ENCODE measurements around the gene FOSB.

Gene FOSB

DNA sequence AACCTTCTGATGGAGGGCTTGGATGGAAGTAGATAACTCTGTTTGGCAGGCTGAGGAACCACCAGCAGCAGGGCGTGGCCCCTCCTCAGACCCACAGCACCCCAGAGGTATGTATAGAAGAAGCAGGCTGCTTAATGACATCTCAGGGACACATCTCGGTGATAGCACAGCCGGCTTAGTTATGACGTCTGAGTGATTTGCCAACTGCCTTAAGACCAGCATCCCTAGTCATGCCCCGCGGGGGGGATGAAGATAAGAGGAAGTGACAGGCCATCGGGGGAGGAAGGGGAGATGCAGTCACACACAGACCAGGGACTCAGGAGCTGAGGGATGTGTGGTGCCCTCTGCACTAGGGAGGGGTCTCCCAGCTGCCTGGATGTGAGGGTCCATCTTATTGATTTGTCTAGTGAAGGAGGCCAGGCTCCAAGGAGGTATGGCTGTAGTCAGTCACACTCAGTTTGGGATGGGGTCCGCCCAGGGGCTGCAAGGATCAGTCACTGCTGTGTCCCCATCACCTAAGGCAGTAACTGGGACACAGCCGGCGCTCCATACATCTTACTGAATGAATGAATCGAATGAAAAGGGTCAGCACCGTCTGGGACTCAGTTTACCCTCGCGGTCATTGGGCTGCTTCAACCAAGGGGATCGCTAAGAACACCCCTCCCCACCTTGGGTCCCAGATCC is 24.9 kb upstream of the FOSB start:
- peak; percentile 43 for DNase-seq

DNA sequence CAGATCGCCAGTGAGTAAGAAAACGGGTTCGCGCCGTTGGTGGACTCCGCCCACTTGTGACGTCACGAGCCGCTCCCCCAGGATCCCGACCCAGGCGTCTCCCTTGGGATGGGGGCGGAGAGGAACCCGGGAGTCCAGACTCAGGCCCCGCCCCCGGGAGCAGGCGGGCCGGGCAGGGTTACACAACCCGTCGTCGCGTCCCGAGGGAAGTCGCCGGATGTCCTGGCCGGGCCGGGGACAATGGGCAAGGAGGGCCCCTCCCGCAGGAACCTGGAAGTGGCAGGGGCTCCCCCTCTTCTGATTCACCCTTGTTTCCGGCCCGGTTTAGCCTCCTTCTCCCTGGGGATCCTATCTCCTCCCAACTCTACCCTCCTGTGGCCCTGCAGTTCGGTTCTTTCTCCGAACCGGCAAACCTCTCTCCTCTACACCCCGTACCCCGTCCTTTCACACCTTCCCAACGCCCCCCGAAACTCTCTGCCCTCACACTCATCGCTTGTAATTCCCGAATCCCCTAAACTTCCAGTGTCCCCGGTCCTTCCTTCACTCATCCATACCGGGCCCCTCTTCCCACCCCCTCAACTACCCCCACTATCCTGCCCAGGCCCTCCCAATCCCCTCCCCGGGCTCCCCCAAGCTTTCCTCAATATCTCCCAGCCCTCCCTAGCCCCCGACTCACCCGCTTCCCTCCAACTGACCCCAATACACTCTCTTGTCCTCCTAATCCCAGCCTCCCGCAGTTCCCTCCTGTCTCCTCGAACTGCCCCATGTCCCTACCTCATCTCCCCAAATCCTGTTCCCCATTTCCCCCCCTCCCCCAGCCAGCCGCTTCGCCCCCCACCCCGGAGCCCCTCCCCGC is 24.1 kb upstream of the FOSB start:
- DNase-seq: peak; percentile 44

DNA sequence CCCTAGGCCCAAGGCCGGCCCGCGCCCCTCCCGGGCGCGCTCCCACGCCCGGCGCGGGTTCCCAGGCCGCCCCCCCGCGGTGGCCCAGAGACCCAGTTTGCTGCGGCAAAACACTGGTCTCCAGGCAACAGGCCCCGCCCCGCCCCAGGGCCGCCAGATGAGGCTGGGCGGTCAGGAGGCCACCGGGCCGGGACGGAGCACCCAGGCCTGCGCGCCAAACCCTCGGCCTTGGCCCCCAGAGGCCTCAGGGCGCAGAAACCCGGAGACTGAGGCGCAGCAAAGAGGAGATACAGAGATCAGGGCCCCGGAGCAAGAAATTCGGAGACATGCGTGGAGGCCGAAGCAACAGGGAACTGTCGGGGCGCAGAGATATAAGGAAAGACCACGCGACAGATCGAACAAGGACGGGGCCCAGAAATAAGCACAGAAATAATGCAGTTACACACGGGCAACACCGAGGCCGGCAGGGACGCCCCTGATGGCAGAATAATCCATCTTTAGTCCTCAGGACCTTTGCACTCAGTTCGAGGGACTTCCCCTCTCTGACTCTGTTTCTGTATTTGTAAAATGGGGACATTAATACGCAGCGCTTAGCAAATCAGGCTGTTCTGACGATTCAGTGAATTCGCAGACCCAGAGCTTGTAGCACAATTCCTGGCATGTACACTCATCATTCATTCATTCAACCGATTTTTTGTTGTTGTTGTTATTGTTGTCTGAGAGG is 23.3 kb upstream of the FOSB start:
- peak; percentile 77 for DNase-seq

DNA sequence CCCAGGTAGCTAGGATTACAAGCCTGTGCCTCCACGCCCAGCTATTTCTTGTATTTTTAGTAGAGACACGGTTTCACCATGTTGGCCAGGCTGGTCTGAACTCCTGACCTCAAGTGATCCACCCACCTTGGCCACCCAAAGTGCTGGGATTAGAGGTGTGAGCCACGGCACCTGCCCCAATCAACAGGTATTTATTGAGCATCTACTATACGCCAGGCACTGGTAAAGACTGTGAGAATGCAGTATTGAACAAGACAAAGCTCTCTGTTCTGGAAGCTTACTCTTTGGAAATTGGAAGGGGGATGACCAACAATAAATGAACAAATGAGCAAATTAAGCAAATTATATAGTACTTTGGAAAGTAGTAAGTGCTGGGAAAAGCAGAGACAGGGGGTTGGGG is 22.7 kb upstream of the FOSB start:
- DNase-seq: no peak

DNA sequence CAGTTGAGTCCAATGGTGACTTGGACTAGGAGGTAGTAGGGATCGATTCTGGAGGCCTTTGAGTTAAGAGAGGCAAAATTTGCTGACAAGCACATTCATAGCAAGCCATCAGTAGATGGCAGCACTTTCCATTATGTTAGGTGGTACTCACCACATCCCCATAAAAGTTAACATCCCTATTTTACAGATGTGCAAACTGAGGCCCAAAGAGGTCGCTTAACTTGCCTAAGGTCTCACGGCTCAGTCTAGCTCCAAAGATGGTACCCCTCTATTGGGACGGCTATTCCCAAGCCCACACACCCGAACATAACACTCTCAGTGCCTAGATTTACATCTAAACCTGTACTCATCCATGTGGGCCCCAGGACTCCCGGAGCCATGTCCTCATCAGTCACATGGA is 21.5 kb upstream of the FOSB start:
- no peak for DNase-seq

DNA sequence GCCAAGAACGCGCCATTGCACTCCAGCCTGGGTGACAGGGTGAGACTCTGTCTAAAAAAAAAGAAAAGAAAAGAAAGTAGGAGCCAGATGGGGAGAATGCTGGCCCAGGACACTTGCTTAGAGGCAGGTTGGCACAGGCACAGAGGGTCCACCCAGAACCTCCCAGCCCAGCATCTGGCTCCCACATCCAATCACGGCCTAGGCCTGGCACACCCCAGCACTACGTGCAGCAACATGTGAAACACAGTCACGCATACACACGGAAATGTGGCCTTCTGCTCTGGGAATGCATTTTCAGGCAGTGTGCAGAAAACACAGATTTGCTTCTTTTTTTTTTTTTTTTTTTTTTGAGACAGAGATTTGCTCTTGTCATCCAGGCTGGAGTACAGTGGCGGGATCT is 20.9 kb upstream of the FOSB start:
- no peak for DNase-seq

DNA sequence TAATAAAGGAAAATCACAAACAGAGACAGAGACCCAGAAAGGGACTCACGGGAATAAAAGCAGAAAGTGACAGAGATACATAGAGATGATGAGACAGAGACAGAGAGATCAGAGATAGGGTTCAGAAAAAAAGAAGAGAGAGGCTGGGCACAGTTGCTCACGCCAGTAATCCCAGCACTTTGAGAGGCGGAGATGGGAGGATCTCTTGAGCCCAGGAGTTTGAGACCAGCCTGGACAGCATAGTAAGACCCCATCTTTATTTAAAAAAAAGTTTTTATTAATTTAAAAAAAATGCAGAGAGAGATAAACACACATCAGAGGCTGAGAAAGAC is 19.4 kb upstream of the FOSB start:
- DNase-seq: no peak

DNA sequence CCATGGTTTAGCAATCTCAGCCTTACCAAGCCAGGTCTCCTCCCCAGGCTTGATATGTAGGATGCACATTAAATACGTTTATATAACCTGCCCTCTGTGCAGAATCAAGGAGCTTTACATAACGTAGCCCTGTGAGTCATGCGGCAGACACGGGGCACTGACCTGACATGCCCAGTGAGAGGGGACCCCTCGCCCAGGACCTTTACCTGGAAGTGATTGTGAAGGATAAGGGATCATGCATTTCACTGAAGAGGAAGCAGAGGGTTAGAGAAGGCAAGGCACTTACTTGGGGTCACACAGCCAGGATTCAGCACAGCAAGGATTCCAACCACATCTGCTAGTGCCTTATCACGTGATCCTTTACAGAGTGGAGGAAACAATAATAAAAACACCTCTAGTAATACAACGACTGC is 18.9 kb upstream of the FOSB start:
- DNase-seq: no peak

DNA sequence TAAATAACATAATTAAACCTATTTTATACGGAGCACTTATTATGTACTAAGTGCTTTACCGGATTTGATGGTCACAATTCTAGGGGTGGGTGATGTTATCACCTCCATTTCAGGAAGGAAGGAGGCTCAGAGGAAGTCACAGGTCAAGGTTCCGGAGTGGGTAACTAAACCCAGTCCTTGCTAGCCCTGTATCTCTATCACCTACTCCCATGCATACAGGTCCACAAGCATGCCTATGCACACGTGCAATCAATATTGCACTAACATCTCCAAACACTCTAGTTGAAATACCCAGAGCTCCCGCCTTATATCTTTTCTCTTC is 17.8 kb upstream of the FOSB start:
- DNase-seq: no peak

DNA sequence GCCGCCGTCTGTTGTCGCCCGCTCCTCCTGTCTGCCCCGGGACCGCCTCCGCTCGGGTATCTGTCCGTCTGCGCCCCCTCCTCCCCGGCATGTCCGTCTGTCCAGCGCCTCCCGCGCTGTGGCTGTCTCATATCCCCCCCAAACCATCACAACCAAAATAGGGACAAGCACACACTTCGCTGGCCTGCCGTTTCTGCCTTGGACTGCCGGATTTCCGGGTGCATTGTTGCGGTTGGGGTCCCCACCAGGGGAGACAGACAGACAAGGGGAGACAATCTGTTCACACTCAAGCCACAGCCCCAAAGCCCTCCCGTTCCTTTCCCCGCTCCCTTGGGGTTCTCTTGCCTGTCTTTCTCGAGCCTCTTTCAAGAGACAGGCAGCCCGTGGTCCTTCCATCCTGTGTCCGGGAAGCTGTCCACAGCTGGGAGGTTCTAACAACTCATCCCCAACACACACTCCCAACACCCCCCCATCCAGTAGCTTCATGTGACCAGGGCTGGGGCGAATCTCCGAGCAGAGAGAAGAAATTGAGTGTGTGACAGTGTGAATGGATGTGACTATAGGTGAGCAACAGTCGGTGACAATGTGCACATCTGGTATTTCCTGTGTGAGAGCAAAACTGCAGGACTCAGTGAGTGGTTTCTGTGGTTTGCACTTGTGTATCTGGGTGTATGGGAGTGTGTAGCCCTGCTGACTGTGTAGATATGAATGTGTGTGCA is 16.5 kb upstream of the FOSB start:
- peak; percentile 62 for DNase-seq

DNA sequence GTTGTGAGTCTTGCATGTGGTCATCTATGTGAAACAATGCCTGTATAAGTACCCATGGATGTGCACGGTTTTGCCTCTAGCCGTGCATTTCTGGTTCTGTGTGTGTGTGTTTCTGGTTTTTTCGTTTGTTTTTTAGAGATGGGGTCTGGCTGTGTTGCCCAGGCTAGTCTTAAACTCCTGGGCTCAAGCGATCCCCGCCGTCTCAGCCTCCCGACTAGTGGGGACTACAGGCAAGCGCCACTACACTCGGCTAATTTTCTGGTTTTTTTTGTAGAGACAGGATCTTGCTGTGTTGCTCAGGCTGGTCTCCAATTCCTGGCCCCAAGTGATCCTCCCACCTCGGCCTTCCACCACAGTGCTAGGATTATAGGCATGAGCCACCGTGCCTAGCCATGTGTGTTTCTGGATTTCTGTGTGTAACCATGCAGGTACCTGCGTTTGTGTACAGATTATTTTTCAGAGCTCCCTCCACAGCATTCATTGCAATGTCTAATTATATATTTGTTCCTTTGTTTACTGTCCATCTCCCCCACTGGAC is 15.9 kb upstream of the FOSB start:
- DNase-seq: no peak

DNA sequence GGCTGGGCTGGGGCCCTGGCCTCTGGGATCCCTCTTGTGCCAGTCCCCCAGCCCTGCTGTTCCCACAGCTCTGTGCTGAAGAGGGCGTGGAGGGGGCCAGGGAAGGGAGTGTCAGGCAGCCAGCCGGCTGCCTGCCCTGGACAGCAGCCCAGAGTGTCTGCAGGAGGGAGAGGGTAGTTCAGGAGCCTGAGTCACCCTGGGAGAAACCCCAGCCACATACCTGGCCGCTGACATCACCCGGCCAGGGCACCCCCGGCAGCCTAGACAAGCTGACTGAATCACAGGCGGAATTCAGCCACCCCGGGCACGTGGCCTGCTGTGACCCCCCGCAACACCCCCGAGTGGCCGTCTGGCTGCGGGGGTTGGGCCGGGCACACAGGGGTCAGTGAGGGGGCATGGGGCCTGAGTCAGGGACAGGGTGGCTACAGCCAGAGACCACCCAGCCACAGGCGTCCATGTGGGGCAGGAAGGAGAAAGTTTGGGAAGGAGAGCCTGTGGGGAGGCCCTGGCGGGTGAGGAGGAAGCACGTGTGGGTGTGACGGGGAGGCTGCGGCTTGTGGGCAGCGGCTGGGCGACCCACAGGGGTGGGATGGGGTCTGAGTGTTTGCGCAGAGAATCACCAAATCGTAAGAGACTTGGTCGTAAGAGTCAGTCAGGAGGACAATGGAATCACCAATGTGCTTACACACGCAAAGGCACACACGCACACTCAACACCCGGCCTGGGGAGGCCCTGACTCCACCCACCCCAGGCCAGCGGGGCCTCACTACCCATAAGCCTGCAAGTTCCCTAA is 11.9 kb upstream of the FOSB start:
- peak; percentile 65 for DNase-seq

DNA sequence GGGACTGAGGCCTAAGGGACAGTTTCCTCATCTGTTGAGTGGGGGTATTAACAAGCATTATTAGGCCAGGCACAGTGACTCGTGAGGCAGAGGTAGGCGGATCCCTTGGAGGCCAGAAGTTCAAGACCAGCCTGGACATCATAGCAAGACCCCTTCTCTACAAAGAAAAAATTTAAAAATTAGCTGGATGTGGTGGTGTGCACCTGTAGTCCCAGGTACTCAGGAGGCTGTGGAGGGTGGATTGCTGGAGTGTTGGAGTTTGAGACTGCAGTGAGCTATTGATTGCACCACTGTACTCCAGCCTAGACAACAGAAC is 11.3 kb upstream of the FOSB start:
- no peak for DNase-seq

DNA sequence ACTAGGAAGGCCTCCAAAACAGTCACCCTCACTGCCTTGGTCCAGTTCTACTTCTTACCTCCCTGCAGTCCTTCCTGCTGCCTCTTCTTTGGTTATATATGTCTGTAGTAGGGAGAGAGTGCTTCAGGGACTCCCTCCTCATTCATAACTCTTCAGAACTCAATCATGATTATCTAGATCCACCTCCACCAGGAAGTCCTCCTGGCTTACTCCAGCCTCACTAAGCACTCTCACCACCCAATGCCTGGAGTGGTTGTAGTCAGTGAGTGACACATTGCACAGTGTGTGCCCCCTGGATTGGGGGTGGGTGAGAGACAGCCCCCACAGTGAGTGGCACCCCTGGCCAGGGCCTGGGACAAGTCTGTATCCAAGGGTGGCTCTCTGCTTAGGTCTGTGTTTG is 10.0 kb upstream of the FOSB start:
- DNase-seq: no peak

DNA sequence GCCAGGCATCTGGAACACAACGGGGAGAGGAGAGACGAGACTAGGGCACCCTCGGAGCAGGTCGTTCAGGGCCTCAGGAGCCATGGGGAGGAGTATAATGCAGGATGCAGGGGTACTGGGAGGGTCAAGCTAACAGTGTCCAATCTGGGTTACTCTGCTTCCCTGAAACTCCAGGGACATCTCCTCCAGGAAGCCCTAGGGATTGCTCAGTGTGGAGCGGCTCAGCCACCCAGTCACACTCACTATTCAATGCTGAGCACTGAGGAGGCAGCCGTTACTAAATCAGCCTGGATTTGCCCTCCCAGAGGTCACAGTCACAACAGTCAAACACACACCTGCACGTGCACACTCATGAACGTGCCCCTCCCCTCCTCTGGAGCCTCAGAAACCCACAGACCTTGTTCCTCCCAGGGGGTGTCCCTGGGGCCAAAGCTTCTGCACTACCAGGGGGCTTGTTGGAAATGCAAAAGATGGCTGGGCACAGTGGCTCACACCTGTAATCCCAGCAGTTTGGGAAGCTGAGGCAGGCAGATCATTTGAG is 6.9 kb upstream of the FOSB start:
- DNase-seq: no peak

DNA sequence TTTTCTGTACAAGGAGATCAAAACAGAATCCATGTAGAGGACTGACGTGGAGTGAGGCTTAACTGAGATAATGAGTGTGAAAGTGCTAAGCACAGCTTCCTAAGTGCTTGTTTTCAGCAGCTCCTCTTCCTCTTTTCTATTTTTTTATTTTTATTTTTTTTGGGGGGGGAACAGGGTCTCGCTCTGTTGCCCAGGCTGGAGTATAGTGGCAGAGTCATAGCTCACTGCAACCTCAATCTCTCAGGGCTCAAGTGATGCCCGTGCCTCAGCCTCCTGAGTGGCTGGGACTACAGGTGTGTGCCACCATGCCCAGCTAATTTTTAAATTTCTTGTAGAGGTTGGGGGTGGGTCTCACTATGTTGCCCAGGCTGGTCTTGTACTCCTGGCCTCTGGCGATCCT is 5.6 kb upstream of the FOSB start:
- no peak for DNase-seq

DNA sequence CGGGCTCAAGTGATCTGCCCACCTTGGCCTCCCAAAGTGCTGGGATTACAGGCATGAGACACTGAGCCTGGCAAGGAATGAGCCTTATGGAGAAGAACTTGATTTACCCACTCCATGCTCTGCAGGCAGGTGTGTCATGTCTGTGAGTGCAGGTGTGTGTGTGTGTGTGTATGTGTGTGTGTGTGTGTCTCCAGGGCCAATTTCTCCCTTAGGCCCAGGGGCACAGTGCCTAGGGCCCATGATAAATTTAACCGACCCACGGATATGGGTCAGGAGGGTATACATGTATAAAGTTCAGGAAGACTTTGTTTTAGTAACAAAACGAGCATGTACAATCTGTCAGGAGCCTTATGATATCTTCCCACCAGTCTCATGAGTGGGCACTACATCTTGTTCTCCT is 4.6 kb upstream of the FOSB start:
- no peak for DNase-seq

DNA sequence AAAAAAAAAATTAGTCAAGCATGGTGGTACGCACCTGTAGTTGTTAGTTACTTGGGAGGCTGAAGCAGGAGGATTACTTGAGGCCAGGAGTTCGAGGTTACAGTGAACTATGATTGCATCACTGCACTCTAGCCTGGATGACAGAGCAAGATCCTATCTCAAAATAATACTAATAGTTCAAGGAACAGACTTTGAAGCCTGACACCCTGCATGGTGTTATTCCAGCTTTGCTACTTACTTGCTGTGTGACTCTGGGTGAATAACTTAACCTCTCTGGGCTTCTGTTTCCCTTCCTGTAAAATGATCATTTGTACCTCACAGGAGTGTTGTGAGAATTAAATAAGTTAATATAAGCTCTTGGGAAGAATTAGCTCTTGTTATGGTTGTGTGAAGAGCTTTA is 3.5 kb upstream of the FOSB start:
- no peak for DNase-seq

DNA sequence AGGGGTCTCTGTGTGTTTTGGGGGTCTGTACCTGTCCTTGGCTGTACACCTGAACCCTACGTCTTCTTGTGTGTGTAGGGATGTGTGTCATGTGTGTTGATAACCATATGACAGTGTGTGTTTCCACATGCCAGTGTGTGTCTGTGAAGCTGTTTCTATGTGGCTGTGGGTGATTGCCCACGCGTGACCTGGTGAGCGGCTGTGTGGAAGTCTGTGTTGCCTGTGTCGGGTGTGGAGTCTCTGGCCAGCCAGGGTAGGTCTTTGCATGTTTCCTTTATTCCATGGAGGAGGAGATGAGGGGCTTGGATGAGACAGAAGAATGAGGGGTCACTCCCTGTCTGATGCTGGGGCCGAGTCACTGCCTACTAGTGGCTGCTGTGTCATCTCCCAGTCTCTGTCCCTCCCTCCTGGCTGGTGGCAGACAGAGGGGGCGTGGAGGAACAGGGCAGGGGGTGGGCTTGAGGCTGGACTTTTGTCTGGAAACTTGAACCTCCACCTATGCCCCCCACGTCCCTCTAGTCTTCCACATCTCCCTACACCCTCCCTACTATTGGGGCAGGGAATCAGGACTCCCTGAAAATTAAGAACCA is 2.8 kb upstream of the FOSB start:
- no peak for DNase-seq

DNA sequence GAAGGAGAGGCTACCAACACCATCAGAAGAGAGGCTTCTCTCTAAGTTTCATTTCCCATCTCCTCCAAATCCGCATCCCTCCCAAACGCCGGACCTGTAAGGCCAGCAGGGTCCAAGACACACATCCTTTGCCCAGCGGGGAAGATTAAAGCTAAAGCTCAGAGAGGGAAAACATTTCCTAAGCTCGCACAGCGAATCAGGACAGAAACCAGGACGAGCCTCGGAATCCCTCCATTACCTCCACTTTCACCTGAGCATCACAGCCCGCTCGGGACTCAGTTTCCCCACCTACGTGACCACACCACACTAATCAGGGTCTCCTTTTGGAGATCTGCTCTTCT is 711 bp upstream of the FOSB start:
- DNase-seq: no peak

DNA sequence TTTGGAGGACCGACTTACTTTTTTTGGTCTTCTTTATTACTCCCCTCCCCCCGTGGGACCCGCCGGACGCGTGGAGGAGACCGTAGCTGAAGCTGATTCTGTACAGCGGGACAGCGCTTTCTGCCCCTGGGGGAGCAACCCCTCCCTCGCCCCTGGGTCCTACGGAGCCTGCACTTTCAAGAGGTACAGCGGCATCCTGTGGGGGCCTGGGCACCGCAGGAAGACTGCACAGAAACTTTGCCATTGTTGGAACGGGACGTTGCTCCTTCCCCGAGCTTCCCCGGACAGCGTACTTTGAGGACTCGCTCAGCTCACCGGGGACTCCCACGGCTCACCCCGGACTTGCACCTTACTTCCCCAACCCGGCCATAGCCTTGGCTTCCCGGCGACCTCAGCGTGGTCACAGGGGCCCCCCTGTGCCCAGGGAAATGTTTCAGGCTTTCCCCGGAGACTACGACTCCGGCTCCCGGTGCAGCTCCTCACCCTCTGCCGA is 409 bp downstream of the FOSB start:
- DNase-seq: no peak

DNA sequence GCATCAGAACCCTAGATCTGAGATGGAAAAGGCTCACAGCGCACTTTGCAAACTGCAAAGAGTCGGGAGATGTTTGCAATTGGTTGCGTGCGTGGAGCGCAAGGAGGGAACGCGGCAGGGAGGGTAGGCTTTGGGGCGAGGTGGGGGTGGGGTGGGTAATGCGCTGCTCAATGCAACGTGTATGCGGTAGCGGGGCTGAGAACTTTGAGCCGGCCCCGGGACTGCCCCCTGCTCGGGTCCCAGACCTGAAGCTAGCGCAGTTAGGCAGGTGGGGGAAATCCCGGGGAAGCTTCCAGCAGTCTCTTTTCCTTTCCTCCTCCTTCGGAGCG is 971 bp downstream of the FOSB start:
- peak; percentile 61 for DNase-seq

Data from T-helper 9 cell (primary cell).